H1 (cell line): ENCODE data around the gene WDR90. TPM values are rescaled to one million over a fixed set of nuclear protein-coding genes. Genes with fewer than 3 reads are reported as not detected.

Source experiments
- CHD1 ChIP-seq: IDR thresholded peaks from 2 replicates; pipeline ENCODE4 v1.6.1; 2012; ENCODE audit warnings: low read depth, low read length, improper control_type of control experiment
- CHD7 ChIP-seq: fragments of 300-600 bp; sonication (generic); IDR thresholded peaks from 2 replicates; pipeline ENCODE4 v1.7.1; 2012; ENCODE audit warnings: low read length, moderate library complexity, mild to moderate bottlenecking, inconsistent platforms; ENCODE audit not compliant: insufficient replicate concordance
- RFX5 ChIP-seq: IDR thresholded peaks from 2 replicates; pipeline ENCODE4 v1.6.1; 2011; ENCODE audit warnings: low read depth, low read length, improper control_type of control experiment, borderline replicate concordance
- SAP30 ChIP-seq: fragments of 300-600 bp; sonication (generic); IDR thresholded peaks from 2 replicates; pipeline ENCODE4 v1.7.1; 2012; ENCODE audit warnings: low read length, moderate library complexity, mild to moderate bottlenecking, inconsistent platforms; ENCODE audit not compliant: insufficient read depth, insufficient replicate concordance
- SIX5 ChIP-seq: IDR thresholded peaks from 2 replicates; pipeline ENCODE4 v1.6.1; 2011; ENCODE audit warnings: mild to moderate bottlenecking, low read depth, low read length
- USF2 ChIP-seq: IDR thresholded peaks from 2 replicates; pipeline ENCODE4 v1.6.1; 2011; ENCODE audit warnings: low read length, improper control_type of control experiment
- polyA plus RNA-seq, 7 experiments: library from polyadenylated mRNA; depleted of rRNA in 3 of 7; stranded (reverse) in 5 of 7; unstranded in 2 of 7; fragments of >200 nt in 5 of 7; fragments of 200-250 nt in 2 of 7; gene quantifications; 1 replicate in 5 of 7; 2 replicates in 1 of 7; 4 replicates in 1 of 7; pipeline versions ENCODE4 v1.2.1 to v1.2.3, GENCODE V29; 2011 to 2013; ENCODE audit warnings: missing spikeins in 2 of 7, mixed read lengths in 2 of 7
- total RNA-seq: library from RNA; stranded (reverse); fragmentation: NEBNext Ultra II Directional; extraction: Animal tissue kit (Norgen Biotek cat#: 25700); gene quantifications from 2 replicates; pipeline ENCODE4 v1.2.1, GENCODE V29; 2021

WDR90 gene
- total and polyA plus RNA-seq, 2 of the 8 experiments (the other 6 are each of a cell fraction or from before 2014, with no cell fraction given): 24.0 to 47.2 TPM

- no peak for TF ChIP-seq CHD7
- TF ChIP-seq RFX5: no peak
- TF ChIP-seq CHD1: no peak
- no peak for TF ChIP-seq SIX5
- no peak for TF ChIP-seq SAP30
- no peak for TF ChIP-seq USF2
Measured at GRCh38 chr16:641326-642188, 7.6 kb upstream of the WDR90 start, which contains the start of gene MCRIP2 (continued).
